GM12878 (cell line): Measurements from ENCODE around the gene CYP26A1. TPM values are rescaled to one million over a fixed set of nuclear protein-coding genes. Genes with fewer than 3 reads are reported as not detected.
A peak's percentile ranks its signal among the peaks of the same experiment; 100 is the strongest.

Experiments
- ATAC-seq: fragments of 200-7000 bp; cut with Tn5 transposase; 3 replicates; pipeline ENCODE4 v1.9.1; 2020; ENCODE audit warnings: mild to moderate bottlenecking, moderate library complexity
- BruUV-seq: library from RNA; stranded (reverse); fragments of 400-500 nt; replicated peaks from 2 replicates; lab custom pipeline; 2021; lab: Mats Ljungman, UMichigan
- CTCF ChIA-PET: fragments of 300-600 bp; sonication (Branson Sonifier 250); formaldehyde crosslinking; extraction: SDS; loops from one replicate; lab custom pipeline; 2021; ENCODE audit warnings: inconsistent platforms; lab: Yijun Ruan, JAX
- POLR2A ChIA-PET: fragments of 350-600 bp; formaldehyde crosslinking; extraction: SDS; loops from one replicate; lab custom pipeline; 2021; ENCODE audit warnings: inconsistent platforms; lab: Charles Lee
- RAD21 ChIA-PET: fragments of 300-600 bp; sonication (Branson Sonifier 250); formaldehyde crosslinking; loops from one replicate; lab custom pipeline; 2023; ENCODE audit warnings: antibody characterized with exemption; ENCODE audit not compliant: unreplicated experiment; lab: Charles Lee
- SMC1A ChIA-PET: fragments of 300-600 bp; sonication (Branson Sonifier 250); formaldehyde crosslinking; loops from one replicate; lab custom pipeline; 2023; ENCODE audit not compliant: unreplicated experiment, uncharacterized antibody; lab: Charles Lee
- DNase-seq: peaks from one replicate; pipeline ENCODE4 v3.0.0-alpha.2; 2011; ENCODE audit warnings: low read depth, low spot score
- FAIRE-seq: peaks from 3 replicates; lab custom pipeline; 2011; peaks lifted over from hg19 to GRCh38; lab: Jason Lieb, UNC
- H2AFZ ChIP-seq: 2 replicates; pipeline ENCODE4 v1.6.0; 2011; ENCODE audit warnings: low read depth, low read length, control low read depth; ENCODE audit not compliant: control insufficient read depth
- H3K27ac ChIP-seq: 2 replicates; pipeline ENCODE4 v1.5.1; 2011; ENCODE audit warnings: control low read depth; ENCODE audit not compliant: control insufficient read depth, insufficient read depth
- H3K27me3 ChIP-seq, 2 experiments: replicated peaks in 1 of 2; 2 replicates each; pipeline versions ENCODE4 v1.6.0 to v1.6.1; 2011; ENCODE audit warnings: low read length in 1 of 2; ENCODE audit not compliant: control insufficient read depth in 2 of 2, insufficient read depth in 2 of 2
- H3K36me3 ChIP-seq, 2 experiments: 2 replicates each; pipeline ENCODE4 v1.5.1; 2011; ENCODE audit warnings: low read length in 1 of 2; ENCODE audit not compliant: control insufficient read depth in 2 of 2, insufficient read depth in 2 of 2
- H3K4me1 ChIP-seq: 2 replicates; pipeline ENCODE4 v1.6.1; 2011; ENCODE audit warnings: mild to moderate bottlenecking, low read length, moderate library complexity, mixed read lengths; ENCODE audit not compliant: control insufficient read depth, insufficient read depth
- H3K4me2 ChIP-seq: 2 replicates; pipeline ENCODE4 v1.6.0; 2011; ENCODE audit warnings: control low read depth; ENCODE audit not compliant: control insufficient read depth, insufficient read depth
- H3K4me3 ChIP-seq: fragments of 200-600 bp; sonication (generic); 2 replicates; pipeline ENCODE4 v1.5.1; 2016
- H3K79me2 ChIP-seq: 2 replicates; pipeline ENCODE4 v1.6.0; 2011; ENCODE audit warnings: low read length; ENCODE audit not compliant: control insufficient read depth, insufficient read depth
- H3K9ac ChIP-seq: 2 replicates; pipeline ENCODE4 v1.8.0; 2011; ENCODE audit warnings: low read length, control low read depth, mixed read lengths; ENCODE audit not compliant: control insufficient read depth, insufficient read depth
- H3K9me3 ChIP-seq: replicated peaks from 3 replicates; pipeline ENCODE4 v1.5.1; 2011; ENCODE audit warnings: mild to moderate bottlenecking, low read length; ENCODE audit not compliant: control insufficient read depth, insufficient read depth
- H4K20me1 ChIP-seq: 2 replicates; pipeline ENCODE4 v1.6.0; 2011; ENCODE audit not compliant: control insufficient read depth, insufficient read depth
- CBX3 ChIP-seq: fragments of 200-600 bp; sonication (generic); IDR thresholded peaks from 2 replicates; pipeline ENCODE4 v1.6.1; 2016; ENCODE audit warnings: low read depth, borderline replicate concordance
- CREB1 ChIP-seq: IDR thresholded peaks from 2 replicates; pipeline ENCODE4 v1.6.1; 2012; ENCODE audit warnings: low read depth, mild to moderate bottlenecking, inconsistent platforms
- JUNB ChIP-seq: IDR thresholded peaks from 2 replicates; pipeline ENCODE4 v1.6.1; 2016; ENCODE audit warnings: antibody characterized with exemption, mild to moderate bottlenecking
- MEF2B ChIP-seq: fragments of 450-650 bp; IDR thresholded peaks from 2 replicates; pipeline ENCODE4 v1.6.1; 2018; ENCODE audit warnings: mild to moderate bottlenecking, moderate library complexity; ENCODE audit not compliant: partially characterized antibody, poor library complexity, severe bottlenecking
- MYC ChIP-seq: IDR thresholded peaks from 2 replicates; pipeline ENCODE4 v1.6.1; 2011; ENCODE audit warnings: mild to moderate bottlenecking, low read length, moderate library complexity, inconsistent platforms; ENCODE audit not compliant: insufficient read depth, insufficient replicate concordance, insufficient read length, severe bottlenecking
- NFXL1 ChIP-seq: fragments of 450-650 bp; IDR thresholded peaks from 2 replicates; pipeline ENCODE4 v1.6.1; 2017; ENCODE audit warnings: antibody characterized with exemption, mild to moderate bottlenecking, borderline replicate concordance
- POU2F2 ChIP-seq: IDR thresholded peaks from 3 replicates; pipeline ENCODE4 v1.6.1; 2011; ENCODE audit warnings: low read depth, mild to moderate bottlenecking, low read length, borderline replicate concordance
- RB1 ChIP-seq: fragments of 450-650 bp; formaldehyde crosslinking; IDR thresholded peaks from 2 replicates; pipeline ENCODE4 v1.6.1; 2017; ENCODE audit warnings: mild to moderate bottlenecking, borderline replicate concordance
- RELA ChIP-seq: fragments of 450-650 bp; IDR thresholded peaks from 2 replicates; pipeline ENCODE4 v1.8.0; 2014; ENCODE audit warnings: borderline replicate concordance; ENCODE audit not compliant: partially characterized antibody
- SIN3A ChIP-seq: IDR thresholded peaks from 2 replicates; pipeline ENCODE4 v1.6.1; 2012; ENCODE audit warnings: low read depth, low read length, improper control_type of control experiment
- WGBS: methylation state at CpG from one replicate; pipeline ENCODE4 v1.1.6; 2016; ENCODE audit warnings: low lambda C conversion rate; ENCODE audit not compliant: insufficient replicate concordance, insufficient coverage; ENCODE audit errors: missing lambda C conversion rate; 5-methylcytosine and 5-hydroxymethylcytosine counted together
- in situ Hi-C: fragments of 300-500 bp; cut with MboI; formaldehyde crosslinking; loops from 9 replicates; pipeline ENCODE4 v1.14.3; 2018; ENCODE audit warnings: mixed read lengths
- intact Hi-C: fragments of 100-400 bp; cut with micrococcal nuclease; formaldehyde crosslinking; loops from one replicate; pipeline ENCODE4 v1.14.2; 2022; ENCODE audit not compliant: unreplicated experiment
- polyA plus RNA-seq, 11 experiments: library from polyadenylated mRNA; depleted of rRNA in 4 of 11; unstranded in 6 of 11; stranded (reverse) in 5 of 11; fragments of >200 nt; fragmentation: Nextera tagmentation in 4 of 11; fragmentation: Illumina TruSeq in 1 of 11; extraction: Ambion mirVana in 4 of 11; extraction: Trizol in 1 of 11; gene quantifications; 1 replicate in 1 of 11; 2 replicates in 10 of 11; pipeline versions ENCODE4 v1.2.1 to v1.2.3, GENCODE V29; 2011 to 2016; ENCODE audit warnings: inconsistent platforms in 2 of 11, missing spikeins in 2 of 11, low read depth in 1 of 11
- total RNA-seq, 4 experiments: library from RNA; depleted of rRNA in 3 of 4; stranded (reverse); fragments of >200 nt in 3 of 4; fragmentation: Illumina TruSeq in 1 of 4; extraction: Trizol in 1 of 4; gene quantifications; 2 replicates each; pipeline versions ENCODE4 v1.2.1 to v1.2.3, GENCODE V29; 2013 to 2021
- TF ChIP-seq, protein P1 (sequence below): fragments of 450-650 bp; IDR thresholded peaks from 2 replicates; pipeline ENCODE4 v1.6.1; 2018; ENCODE audit warnings: borderline replicate concordance, mild to moderate bottlenecking; ENCODE audit not compliant: partially characterized antibody
- TF ChIP-seq, protein P2 (sequence below): fragments of 450-650 bp; IDR thresholded peaks from 2 replicates; pipeline ENCODE4 v1.6.1; 2017; ENCODE audit warnings: mild to moderate bottlenecking
- TF ChIP-seq, protein P3 (sequence below): fragments of 450-650 bp; IDR thresholded peaks from 2 replicates; pipeline ENCODE4 v1.6.1; 2017; ENCODE audit warnings: borderline replicate concordance

CYP26A1 gene
- total and polyA plus RNA-seq, 10 of the 15 experiments (the other 5 are each of a cell fraction or from before 2014, with no cell fraction given) = not detected

DNA sequence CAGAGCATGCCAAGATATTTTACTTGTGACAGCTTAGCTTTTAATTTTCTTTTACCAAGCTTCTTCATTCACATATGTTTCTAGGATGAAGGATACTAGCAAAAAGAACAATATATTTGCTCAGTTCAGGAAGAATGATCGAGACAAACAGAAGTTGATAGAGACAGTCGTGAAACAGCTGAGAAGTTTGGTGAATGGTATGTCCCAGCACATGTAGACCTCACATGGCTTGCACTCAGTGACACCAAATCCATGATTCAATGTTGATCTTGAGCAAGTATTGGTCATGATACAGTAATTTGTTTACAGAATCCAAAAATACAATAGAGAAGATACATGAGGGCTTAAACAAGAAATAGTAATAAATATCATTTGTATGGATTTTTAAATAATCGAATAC is 15.6 kb upstream of the CYP26A1 start:
- H3K9ac ChIP-seq = no peak overlapping the region
- H3K79me2 ChIP-seq = no peaks in the 10 kb centered on the region
- H3K9me3 ChIP-seq = no peaks in the 10 kb centered on the region
- SMC1A ChIA-PET = interaction anchor here (0.6 kb wide), 1 partner anchor 446 kb away, joined by 3 read pairs; no protein-coding TSS in a partner anchor
- in situ Hi-C loops = no loop called here
- 75% methylated on average over 3 of the region's 3 CpGs for WGBS
- intact Hi-C loops = no loop called here
- no peak for ATAC-seq
- RAD21 ChIA-PET = no interaction called here
- FAIRE-seq = peak; percentile 35
- no TSS peak for BruUV-seq
- CTCF ChIA-PET = interaction anchor here (0.6 to 0.9 kb wide), 2 partner anchors 14 to 1291 kb away, joined by 3 to 4 read pairs; no protein-coding TSS in a partner anchor
- no peaks in the 10 kb centered on the region for H3K4me1 ChIP-seq
- POLR2A ChIA-PET = no interaction called here
- no peaks in the 10 kb centered on the region for H4K20me1 ChIP-seq
- DNase-seq = no peak
- H3K36me3 ChIP-seq = no peaks in the 10 kb centered on the region
- H3K4me2 ChIP-seq = no peak overlapping the region
- no peak overlapping the region for H3K4me3 ChIP-seq
- H2AFZ ChIP-seq = no peak overlapping the region
- H3K27ac ChIP-seq = no peak overlapping the region
- TF ChIP-seq MEF2B (no peak), RELA (no peak), POU2F2 (no peak), MYC (no peak), NFXL1 (no peak), CREB1 (no peak), JUNB (no peak), RB1 (no peak), SIN3A (no peak), CBX3 (no peak)
- TF ChIP-seq, protein P1, sequence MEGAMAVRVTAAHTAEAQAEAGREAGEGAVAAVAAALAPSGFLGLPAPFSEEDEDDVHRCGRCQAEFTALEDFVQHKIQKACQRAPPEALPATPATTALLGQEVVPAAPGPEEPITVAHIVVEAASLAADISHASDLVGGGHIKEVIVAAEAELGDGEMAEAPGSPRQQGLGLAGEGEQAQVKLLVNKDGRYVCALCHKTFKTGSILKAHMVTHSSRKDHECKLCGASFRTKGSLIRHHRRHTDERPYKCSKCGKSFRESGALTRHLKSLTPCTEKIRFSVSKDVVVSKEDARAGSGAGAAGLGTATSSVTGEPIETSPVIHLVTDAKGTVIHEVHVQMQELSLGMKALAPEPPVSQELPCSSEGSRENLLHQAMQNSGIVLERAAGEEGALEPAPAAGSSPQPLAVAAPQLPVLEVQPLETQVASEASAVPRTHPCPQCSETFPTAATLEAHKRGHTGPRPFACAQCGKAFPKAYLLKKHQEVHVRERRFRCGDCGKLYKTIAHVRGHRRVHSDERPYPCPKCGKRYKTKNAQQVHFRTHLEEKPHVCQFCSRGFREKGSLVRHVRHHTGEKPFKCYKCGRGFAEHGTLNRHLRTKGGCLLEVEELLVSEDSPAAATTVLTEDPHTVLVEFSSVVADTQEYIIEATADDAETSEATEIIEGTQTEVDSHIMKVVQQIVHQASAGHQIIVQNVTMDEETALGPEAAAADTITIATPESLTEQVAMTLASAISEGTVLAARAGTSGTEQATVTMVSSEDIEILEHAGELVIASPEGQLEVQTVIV = no peak
- TF ChIP-seq, protein P2, sequence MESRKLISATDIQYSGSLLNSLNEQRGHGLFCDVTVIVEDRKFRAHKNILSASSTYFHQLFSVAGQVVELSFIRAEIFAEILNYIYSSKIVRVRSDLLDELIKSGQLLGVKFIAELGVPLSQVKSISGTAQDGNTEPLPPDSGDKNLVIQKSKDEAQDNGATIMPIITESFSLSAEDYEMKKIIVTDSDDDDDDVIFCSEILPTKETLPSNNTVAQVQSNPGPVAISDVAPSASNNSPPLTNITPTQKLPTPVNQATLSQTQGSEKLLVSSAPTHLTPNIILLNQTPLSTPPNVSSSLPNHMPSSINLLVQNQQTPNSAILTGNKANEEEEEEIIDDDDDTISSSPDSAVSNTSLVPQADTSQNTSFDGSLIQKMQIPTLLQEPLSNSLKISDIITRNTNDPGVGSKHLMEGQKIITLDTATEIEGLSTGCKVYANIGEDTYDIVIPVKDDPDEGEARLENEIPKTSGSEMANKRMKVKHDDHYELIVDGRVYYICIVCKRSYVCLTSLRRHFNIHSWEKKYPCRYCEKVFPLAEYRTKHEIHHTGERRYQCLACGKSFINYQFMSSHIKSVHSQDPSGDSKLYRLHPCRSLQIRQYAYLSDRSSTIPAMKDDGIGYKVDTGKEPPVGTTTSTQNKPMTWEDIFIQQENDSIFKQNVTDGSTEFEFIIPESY = no peak
- TF ChIP-seq, protein P3, sequence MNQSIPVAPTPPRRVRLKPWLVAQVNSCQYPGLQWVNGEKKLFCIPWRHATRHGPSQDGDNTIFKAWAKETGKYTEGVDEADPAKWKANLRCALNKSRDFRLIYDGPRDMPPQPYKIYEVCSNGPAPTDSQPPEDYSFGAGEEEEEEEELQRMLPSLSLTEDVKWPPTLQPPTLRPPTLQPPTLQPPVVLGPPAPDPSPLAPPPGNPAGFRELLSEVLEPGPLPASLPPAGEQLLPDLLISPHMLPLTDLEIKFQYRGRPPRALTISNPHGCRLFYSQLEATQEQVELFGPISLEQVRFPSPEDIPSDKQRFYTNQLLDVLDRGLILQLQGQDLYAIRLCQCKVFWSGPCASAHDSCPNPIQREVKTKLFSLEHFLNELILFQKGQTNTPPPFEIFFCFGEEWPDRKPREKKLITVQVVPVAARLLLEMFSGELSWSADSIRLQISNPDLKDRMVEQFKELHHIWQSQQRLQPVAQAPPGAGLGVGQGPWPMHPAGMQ = no peak
- H3K27me3 ChIP-seq = peaks cover 0 to 7% of the 10 kb centered on the region in 2 experiments; a peak in 2 of 4 replicates
